COR-L47 (cell line): ENCODE measurements around the gene MED22.
"Not testable (repeated sequence)": the region's sequence is repeated elsewhere in the genome, so short reads cannot be mapped to it uniquely, and the experiment has no call there.

Source experiments
- DNase-seq: peaks from one replicate; lab custom pipeline; 2025; lab: John Stamatoyannopoulos, UW

Gene MED22

DNA sequence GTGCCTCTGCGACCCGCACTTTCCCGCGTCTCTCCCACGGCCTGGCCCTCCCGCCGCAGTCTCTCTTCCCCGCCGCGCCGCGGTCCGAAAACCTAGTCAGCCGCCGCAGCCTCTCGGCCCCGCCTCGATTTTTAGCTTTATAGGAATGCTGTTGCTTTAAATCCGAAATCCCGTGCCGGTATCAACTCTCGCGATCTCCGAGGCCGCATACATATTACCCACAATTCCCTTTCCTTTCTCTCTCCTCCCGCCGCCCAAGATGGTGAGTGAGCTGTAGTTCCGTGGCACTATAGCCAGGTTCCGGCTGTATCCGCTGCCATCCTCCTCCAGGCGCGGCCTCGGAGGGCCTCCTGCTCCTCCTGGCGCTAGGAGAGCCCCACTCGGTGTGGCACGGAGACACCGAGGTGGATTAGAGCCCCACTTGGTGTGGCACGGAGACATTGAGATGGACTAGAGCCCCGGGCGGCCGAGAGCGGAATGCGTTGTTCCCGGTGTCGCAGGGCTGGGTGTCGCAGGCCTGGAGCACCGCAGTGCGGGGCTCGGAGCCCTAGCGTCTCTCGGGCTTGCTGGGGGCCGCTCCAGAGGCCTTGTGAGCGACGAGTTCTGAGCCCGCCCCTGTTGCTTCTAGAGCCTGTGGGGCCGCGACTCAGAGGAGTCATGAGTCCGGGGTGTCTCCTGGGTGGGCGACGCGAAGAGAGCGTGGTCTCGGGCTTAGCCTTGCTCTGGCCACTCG lies at the start of gene MED22, which contains the start of gene RPL7A:
MED22 (minus strand) TSS at position 147 of the 733 bp plus-strand sequence. CDS start 1,469 bp downstream, outside the sequence.
RPL7A (plus strand) TSS at position 234 of the 733 bp plus-strand sequence; CDS start at position 260, 26 bp downstream.
- peak; percentile 94 for DNase-seq

DNA sequence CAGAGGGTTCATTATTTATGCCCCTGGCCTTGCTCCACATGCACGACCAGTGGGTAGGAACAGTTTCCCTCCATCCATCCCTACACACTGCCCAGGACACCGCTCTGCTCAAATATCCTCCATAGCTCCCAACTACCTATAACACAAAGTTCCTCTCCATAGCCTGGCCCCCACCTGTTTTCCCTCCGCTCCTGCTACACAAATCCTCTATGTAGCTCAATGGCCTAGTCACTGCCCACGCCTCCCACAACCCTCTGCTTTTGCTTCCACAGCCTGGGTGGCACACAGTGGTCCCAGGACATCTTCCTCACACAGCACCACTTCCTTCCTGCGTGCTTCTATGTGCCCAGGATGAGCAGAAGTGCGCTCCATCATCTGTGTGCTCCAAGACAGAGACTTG lies 49.4 kb upstream of the MED22 start:
- no peak for DNase-seq

DNA sequence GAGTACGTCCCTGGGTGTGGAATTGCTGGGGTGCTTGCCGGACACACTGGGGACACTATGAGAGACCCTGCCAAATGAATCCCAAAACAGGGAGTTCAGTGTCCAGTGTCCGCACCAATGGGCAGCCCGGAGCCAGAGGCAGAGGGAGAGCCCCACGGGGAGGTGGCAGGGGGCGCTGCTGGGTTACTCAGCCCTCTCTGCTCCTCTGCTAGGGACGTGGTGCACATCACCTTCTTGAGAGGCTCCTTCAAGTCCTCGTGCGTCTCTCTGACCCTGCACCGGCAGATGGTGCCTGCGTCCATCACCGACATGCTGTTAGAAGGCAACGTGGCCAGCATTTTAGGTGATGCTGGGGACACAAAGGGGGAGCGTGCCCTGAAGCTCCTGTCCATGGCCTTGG lies 49.0 kb upstream of the MED22 start:
- DNase-seq = no peak

DNA sequence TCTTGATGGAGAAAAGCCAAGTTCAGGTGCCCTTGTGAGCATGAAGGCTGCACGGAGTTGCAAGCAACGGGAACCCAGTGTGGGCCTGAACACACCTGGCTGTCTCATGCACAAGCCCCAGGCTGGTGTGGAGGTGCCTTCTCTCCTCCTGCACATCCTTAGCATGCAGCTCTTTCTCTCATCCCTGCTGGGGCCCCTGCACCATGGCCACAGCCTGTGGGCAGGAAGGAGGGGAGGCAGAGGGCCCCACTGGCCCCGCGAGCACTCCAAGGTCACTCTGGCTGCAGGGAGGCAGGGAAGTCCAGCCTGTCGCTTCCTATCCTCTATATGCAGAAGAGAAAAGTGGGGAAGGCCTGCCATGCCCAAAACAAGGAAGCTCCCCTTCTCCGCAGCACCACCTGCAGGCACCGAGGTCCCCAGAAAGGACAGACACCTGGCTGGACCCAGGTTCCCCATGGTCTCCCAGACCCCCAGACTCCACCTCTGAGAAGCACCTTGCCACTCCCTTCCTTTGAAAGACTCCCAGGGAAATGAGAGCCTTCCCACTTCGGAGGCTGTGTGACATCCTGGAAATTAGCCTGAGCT lies 46.8 kb upstream of the MED22 start:
- no peak for DNase-seq

DNA sequence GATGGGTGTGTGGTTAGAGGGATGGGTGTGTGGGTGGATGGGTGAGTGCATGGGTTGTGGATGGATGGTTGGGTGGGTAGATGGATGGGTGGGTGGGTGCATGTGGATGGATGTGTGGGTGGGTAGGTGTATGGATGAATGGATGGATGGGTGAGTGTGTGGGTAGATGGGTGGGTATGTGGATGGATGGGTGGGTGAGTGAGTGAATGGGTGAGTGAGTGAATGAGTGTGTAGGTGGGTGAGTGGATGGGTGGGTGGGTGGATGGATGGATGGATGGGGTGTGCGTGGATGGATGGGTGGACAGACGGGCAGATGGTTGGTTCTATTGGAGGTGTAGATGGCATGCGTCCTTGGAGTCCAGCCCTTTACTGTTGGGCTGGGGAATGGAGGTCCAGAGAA lies 45.5 kb upstream of the MED22 start:
- DNase-seq = no peak

DNA sequence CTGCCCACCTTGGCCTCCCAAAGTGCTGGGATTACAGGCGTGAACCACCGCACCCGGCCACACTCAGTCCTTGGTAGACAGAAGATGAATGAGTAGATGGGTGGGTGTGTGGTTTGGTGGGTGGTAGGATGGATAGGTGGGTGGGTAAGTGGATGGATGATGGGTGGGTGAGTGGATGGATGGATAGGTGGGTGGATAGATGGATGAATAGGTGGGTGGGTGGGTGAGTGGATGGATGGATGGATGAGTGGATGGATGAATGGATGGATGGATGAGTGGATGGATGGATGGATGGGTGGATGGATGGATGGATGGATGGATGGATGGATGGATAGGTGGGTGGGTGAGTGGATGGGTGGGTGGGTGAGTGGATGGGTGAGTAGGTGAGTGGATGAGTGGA lies 44.4 kb upstream of the MED22 start:
- DNase-seq = not testable (repeated sequence)

DNA sequence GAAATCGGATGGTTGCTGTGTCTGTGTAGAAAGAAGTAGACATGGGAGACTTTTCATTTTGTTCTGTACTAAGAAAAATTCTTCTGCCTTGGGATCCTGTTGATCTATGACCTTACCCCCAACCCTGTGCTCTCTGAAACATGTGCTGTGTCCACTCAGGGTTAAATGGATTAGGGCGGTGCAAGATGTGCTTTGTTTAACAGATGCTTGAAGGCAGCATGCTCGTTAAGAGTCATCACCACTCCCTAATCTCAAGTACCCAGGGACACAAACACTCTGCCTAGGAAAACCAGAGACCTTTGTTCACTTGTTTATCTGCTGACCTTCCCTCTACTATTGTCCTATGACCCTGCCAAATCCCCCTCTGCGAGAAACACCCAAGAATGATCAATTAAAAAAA lies 43.5 kb upstream of the MED22 start:
- DNase-seq = not testable (repeated sequence)

DNA sequence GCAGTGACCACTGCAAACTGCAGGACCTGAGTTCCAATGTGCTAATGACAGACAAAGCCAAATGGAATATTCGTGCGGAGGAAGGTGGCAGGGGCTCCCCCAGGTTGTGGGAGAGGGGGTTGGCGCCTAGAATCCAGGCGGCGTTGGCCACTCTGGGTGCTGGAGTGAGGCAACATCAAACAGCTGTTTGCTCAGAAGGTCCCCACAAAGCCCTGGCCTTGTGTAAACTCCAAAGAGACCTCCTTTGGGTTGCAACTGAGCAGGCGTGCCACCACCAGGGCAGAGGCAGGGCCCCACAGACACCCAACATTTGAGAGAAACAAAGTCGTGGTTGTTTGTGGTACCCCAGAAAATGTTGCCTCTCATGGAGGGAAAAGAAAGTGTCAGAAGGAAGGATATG lies 42.8 kb upstream of the MED22 start:
- no peak for DNase-seq

DNA sequence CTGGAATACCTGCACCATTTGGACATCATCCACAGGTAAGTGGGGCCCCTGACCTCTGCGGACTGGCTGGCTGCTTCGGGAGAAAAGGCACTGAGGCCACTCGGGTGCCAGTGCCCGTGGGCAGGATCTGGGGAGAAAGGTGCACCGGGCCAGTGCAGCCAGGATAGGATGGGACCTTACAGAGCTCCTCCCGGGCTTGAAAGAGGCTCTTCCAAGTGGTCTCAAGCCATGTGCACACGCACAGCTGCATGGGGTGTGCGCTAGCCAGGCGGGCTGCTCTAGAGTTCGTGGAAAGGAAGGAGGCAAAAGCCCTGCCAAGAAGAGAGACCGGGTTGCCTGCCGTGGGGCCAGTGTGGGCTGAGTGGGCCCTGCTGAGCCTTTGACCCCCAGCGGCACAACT lies 41.6 kb upstream of the MED22 start:
- DNase-seq = no peak

DNA sequence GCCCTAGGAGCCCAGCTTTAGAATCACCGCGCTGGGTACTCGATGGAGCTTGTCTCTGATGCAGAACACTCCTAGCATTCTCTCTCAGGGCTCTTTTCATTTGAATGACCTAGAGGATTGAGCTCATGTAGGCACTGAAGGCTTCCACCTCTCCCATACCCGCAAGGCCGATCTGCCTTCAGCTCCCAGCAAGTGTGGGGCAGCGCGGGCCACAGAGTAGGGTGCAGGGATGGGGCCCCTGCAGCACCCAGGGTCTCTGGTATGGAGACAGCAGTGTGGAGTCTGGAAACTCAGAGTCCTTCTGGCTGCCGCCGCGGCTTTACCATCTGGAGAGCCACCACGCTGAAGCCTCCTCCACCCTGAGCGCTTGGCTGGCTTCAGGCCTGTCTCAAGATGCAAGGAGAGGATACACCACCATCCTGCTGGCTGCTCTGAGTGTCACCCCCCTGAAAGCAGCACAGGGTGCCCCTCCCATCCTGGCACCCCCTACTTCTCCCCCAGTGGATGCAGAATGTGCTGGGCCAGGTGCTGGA lies 41.2 kb upstream of the MED22 start:
- DNase-seq = no peak

DNA sequence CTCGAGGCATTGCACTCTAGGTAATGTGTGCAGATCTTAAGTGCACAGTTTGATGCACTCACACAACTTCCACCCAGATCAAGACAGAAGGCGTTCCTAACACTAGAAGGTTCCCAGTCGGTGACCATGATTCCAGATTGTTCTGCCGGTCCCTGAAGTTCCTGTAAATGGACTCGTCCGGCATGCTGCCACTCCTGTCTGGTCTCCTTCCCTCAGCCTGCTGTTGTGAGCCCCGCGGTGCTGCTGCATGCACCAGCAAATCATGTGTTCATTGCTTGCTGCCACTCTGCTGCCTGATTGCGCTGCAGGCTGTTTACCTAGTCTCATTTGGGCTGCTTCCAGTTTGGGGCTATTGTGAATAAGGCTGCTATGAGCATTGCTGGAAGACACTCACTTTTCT lies 39.7 kb upstream of the MED22 start:
- peak; percentile 45 for DNase-seq

DNA sequence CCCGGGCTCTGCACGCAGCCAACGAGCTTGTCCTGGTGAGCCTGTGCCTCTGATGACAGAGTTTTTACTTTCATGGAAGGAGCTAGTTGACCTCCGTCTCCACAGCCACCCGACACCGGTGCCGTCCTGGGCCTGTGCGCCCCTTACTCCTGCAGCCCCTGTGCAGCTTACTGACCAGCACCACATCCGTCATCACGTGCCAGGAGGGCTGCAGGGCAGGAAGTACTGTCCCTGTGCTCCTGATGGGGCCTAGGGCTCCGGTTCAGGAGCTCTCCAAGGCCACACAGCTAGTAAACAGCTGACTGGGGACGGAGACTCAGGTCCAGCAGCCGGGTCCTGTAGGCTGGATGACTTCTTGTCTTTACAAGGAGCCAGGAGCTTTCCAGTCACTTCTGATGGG lies 38.4 kb upstream of the MED22 start:
- no peak for DNase-seq

DNA sequence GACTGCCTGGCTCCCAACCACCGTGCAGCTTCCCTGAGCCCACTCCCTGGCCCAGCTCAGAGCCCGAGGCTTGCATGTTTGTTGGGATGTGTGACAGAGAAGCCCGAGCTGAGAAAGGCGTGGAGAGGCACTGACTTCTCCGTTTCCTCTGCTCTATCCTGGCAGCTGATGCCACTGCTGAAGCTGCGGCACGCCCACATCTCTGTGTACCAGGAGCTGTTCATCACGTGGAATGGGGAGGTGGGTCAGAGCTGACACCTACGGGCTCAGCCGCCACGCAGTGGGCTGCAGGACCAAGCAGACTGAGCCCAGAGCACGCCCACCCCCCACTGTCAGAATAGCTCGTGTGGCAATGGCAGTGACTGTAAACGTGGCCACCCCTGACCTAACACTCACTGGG lies 37.5 kb upstream of the MED22 start:
- no peak for DNase-seq

DNA sequence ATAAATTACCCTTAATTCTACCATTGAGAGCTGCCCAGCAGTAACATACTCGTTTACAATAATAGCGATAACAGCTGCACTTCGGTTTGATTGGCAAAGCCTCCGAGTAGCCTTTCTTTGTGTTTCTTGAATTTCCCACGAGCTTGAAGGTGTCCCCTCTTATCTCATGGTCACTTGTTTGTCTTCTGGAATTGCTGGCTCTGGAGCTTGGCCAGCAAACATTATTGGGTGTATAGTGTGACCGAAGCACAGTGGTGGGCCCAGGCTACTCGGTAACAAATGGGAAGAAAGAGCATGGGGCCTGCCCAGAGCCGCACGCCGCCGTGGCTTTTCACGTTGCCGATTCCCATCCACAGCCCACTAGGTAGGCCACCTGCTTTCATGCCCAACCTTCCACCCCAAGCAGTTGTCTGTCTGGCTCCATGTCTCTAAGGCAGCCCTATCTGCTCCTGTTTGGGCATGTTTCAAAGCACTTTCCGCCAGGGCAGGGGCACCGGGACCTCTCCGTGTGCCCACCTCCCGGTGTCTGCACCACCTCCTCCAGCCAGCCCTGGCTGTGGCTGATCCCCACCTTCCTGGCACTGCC lies 36.9 kb upstream of the MED22 start:
- no peak for DNase-seq

DNA sequence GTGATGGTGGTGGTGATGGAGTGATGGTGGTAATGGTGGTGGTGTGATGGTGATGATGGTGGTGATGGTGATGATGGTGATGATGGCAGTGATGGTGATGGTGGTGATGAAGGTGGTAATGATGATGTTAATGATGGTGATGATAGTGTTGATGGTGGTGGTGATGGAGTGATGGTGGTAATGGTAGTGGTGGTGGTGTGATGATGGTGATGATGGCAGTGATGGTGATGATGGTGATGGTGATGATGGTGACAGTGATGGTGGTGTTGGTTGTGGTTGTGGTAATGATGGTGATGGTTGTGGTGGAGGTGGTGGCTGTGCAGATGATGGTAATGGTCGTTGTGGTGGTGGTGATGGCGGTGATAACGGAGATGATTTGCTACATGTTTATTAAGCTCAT lies 35.5 kb upstream of the MED22 start:
- DNase-seq = no peak

DNA sequence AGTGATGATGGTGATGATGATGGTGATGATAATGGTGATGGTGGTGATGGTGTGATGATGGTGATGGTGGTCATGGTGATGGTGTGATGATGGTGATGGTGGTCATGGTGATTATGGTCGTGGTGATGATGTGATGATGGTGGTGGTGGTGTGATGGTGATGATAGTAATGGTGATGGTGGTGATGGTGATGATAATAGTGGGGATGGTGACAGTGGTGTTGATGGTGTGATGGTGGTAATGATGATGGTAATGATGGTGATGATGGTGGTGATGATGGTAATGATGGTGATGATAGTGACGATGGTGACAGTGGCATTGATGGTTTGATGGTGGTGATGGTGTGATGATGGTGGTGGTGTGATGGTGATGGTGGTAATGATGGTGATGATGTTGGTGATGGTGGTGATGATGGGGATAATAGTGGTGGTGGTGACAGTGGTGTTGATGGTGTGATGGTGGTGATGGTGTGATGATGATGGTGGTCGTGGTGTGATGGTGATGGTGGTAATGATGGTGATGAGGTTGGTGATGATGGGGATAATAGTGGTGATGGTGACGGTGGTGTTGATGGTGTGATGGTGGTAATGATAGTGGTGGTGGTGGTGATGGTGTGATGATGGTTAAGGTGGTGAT lies 34.7 kb upstream of the MED22 start:
- no peak for DNase-seq

DNA sequence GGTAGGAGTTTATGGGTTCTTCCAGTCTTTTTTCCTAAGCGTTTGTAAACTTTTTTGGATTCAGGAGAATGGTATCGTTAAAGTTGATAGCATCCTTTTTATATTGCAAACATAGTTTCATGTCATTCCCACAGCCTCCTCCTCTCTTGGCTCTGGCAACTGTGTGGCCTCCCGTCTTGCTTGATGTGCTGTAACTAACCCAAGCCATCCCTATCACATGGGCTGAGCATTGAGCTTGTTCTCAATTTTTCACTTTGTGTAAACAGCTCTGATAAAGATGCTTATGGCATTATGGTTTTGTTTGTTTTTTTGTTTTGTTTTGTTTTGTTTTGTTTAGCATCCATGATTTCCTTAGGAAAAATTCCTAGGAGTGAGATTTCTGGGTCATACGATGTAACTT lies 32.8 kb upstream of the MED22 start:
- no peak for DNase-seq

DNA sequence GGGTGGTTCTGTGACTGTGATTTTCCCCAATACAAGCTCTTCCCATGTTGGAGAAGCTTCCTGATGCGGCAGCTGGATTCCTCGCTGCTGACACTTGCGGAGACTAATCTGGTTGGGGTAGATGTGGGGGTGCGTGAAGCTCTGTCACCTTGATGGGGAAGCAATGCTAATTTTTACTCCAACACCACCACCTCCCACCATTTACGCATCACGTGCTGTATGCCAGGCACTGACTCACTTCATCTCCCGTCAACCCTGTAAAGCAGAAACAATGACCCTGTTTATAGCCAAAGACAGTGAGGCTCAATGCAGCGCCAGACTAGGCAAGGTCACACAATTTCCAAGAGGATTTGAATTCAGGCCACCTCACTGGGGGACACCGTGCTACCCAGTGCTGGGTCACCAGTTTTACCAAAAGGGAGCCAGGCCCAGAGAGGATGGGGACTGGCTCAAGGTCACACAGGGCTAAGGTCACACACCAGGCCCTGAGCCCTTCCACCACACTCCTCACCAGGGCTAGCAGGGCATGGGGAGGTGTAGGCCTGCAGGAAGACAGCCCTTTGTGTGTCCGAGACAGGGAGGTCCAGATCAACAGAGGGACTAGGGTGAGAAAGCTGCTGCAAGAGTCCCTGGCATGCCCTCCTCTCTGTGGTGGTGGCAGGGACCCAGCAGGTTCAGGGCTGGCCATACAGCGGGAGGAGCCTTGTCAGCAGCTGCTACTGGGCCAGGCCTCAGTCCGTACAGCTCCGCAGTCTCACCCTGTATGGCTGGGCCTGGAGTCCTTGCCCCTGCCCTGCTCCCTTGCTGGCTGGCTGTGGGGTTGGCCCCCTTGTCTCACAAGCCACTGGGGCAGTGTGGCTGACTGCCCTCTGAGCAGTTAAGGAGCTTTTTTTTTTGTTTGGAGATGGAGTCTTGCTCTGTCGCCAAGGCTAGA lies 31.5 kb upstream of the MED22 start:
- DNase-seq = no peak

DNA sequence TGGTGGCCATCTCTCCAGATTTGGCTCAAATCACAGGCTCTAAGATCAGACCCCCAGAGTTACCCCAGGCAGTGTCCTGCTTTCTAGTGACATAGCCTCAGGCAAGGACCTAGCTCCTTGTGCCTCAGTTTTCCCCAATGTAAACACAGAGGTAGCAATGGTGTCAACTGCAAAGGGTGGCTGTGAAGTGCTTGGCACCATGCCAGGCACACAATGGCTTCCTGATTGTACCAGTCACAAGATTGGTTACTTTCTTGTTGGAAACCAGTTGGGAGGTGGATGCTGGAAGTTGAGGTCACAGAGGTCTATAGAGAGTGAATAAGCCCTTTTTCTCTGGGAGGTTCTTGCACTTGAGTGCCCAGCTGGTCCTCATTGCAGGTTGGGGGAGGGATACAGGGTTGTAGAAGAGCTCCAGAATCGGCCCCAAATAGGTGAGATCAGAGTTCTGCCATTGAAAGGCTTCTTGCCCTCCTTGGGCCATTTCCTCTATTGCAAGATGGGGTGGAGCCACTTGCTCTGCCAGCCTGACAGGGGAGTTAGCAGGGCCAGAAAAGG lies 30.6 kb upstream of the MED22 start:
- DNase-seq = no peak

DNA sequence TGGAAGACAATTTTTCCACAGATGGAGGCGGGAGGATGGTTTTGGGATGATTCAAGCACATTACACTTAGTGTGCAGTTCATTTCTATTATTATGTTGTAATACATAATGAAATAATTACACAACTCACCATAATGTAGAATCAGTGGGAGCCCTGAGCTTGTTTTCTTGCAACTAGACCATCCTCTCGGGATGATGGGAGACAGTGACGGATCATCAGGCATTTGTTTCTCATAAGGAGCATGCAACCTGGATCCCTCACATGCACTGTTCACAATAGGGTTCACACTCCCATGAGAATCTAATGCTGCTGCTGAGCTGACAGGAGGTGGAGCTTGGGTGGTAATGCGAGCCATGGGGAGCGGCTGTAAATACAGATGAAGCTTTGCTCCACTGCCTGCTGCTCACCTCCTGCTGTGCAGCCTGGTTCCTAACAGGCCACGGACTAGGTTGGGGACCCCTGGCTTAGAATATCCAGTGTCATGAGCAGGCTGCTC lies 29.8 kb upstream of the MED22 start:
- DNase-seq = no peak

DNA sequence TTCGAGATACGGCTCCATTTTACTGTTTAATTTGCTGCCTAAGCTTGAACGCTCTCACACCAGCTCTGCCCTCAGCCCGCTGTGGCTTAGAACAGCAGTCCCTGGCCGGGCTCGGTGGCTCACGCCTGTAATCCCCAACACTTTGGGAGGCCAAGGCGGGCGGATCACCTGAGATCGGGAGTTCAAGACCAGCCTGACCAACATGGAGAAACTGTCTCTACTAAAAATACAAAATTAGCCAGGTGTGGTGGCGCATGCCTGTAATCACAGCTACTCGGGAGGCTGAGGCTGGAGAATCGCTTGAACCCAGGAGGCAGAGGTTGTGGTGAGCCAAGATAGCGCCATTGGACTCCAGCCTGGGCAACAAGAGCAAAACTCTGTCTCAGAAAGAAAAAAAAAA lies 29.3 kb upstream of the MED22 start:
- DNase-seq = not testable (repeated sequence)
